Measurements from ENCODE around the gene GFAP.

GRCh38 chr17:44899074-44899782 is 16.1 kb downstream of the GFAP start, which contains the start of gene EFTUD2:
- TF ChIP-seq TARDBP (IDR thresholded peaks at IDR 0.05) (0 out of 2 replicates have a peak, but pooled peaks have one; percentile 18), NFRKB (IDR thresholded peaks at IDR 0.05) (no peak), SUZ12 (IDR thresholded peaks at IDR 0.05) (no peak), ZNF384 (IDR thresholded peaks at IDR 0.05) (no peak), ELF4 (IDR thresholded peaks at IDR 0.05) (peak; percentile 80), FOXK2 (IDR thresholded peaks at IDR 0.05) (no peak), ARNT (IDR thresholded peaks at IDR 0.05) (peak; percentile 51; the same call in 1 of the 2 replicates), LEF1 (IDR thresholded peaks at IDR 0.05; ENCODE audit: borderline replicate concordance) (0 out of 2 replicates have a peak, but pooled peaks have one; percentile 25), FOXM1 (IDR thresholded peaks at IDR 0.05; ENCODE audit: borderline replicate concordance) (peak; percentile 39; the same call in 1 of the 2 replicates), SP1 (IDR thresholded peaks at IDR 0.05) (no peak), CTBP1 (IDR thresholded peaks at IDR 0.05; ENCODE audit: borderline replicate concordance) (peak; percentile 56; the same call in 1 of the 2 replicates), L3MBTL2 (conservative IDR thresholded peaks at IDR 0.05) (peak; percentile 94), FOXA1 (IDR thresholded peaks at IDR 0.05) (no peak)
